ENCODE data around the gene LMAN2L.

DNA sequence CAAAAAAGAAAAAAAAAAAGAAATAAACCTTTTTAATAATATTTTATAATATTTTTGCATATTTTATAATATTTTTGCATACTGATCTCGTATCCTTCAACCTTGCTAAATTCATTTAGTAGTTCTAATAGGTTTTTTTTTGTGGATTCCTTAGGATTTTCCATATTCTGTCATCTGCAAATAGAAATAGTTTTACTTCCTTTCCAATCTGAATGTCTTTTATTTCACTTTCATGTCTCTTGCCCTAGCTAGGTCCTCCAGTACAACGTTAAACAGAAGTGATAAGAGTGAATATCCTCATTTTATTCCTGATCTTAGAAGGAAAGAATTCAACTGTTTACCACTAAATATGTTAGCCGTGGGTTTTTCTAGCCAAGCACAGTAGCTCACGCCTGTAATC lies 13.7 kb downstream of the LMAN2L start:
- TF ChIP-seq ATF3 (IDR thresholded peaks at IDR 0.05; ENCODE audit: insufficient read depth, low read depth, low read length) = no peak
- TF ChIP-seq FOSL1 (IDR thresholded peaks at IDR 0.05; ENCODE audit: insufficient read depth, low read depth, low read length) = no peak
- TF ChIP-seq RFX5 (IDR thresholded peaks at IDR 0.05; ENCODE audit: borderline replicate concordance, low read depth, low read length) = no peak
- TF ChIP-seq, protein P1, sequence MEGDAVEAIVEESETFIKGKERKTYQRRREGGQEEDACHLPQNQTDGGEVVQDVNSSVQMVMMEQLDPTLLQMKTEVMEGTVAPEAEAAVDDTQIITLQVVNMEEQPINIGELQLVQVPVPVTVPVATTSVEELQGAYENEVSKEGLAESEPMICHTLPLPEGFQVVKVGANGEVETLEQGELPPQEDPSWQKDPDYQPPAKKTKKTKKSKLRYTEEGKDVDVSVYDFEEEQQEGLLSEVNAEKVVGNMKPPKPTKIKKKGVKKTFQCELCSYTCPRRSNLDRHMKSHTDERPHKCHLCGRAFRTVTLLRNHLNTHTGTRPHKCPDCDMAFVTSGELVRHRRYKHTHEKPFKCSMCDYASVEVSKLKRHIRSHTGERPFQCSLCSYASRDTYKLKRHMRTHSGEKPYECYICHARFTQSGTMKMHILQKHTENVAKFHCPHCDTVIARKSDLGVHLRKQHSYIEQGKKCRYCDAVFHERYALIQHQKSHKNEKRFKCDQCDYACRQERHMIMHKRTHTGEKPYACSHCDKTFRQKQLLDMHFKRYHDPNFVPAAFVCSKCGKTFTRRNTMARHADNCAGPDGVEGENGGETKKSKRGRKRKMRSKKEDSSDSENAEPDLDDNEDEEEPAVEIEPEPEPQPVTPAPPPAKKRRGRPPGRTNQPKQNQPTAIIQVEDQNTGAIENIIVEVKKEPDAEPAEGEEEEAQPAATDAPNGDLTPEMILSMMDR (IDR thresholded peaks at IDR 0.05; ENCODE audit: control extremely low read depth in 1 of 3, insufficient read depth in 1 of 3, low read depth in 1 of 3, low read length in 3 of 3) = no peak
- TF ChIP-seq TEAD4 (IDR thresholded peaks at IDR 0.05; ENCODE audit: low read depth, low read length) = no peak
- no peak for TF ChIP-seq YY1 (IDR thresholded peaks at IDR 0.05; ENCODE audit: low read depth, low read length)
- no peak for TF ChIP-seq SIX5 (IDR thresholded peaks at IDR 0.05; ENCODE audit: low read depth, low read length)
- TF ChIP-seq POLR2AphosphoS5 (IDR thresholded peaks at IDR 0.05; ENCODE audit: low read depth, low read length) = no peak
- TF ChIP-seq EP300 (IDR thresholded peaks at IDR 0.05; ENCODE audit: borderline replicate concordance in 1 of 2, low read depth in 2 of 2, low read length in 2 of 2) = no peak

Data from H1 (cell line).